BE2C (cell line): ENCODE data around the gene ZDHHC4.

Source experiments
- DNase-seq: peaks from one replicate; pipeline ENCODE4 v3.0.0-alpha.2; 2020
- H3K27me3 ChIP-seq: fragments of 250-450 bp; sonication (Bioruptor Pico); 2 replicates; pipeline ENCODE4 v1.5.1; 2020; ENCODE audit warnings: mild to moderate bottlenecking
- H3K36me3 ChIP-seq: fragments of 250-450 bp; sonication (Bioruptor Pico); 2 replicates; pipeline ENCODE4 v1.5.1; 2020; ENCODE audit warnings: mild to moderate bottlenecking
- H3K4me1 ChIP-seq: fragments of 250-450 bp; sonication (Bioruptor Pico); 2 replicates; pipeline ENCODE4 v1.5.1; 2020
- H3K4me3 ChIP-seq: 2 replicates; pipeline ENCODE4 v1.5.1; 2011; ENCODE audit warnings: low read depth, low read length
- H3K9me3 ChIP-seq: fragments of 250-450 bp; sonication (Bioruptor Pico); 2 replicates; pipeline ENCODE4 v1.5.1; 2020
- CTCF ChIP-seq: IDR thresholded peaks from 2 replicates; pipeline ENCODE4 v1.5.1; 2012; ENCODE audit warnings: mild to moderate bottlenecking, low read depth, low read length

Gene ZDHHC4

GRCh38 chr7:6608794-6609193, 31.5 kb downstream of the ZDHHC4 start:
- H3K36me3 ChIP-seq, result peaks cover 3% of the 10 kb centered on the region; the same call in 1 of the 2 replicates
- H3K4me1 ChIP-seq, result no peaks in the 10 kb centered on the region
- H3K4me3 ChIP-seq, result no peak overlapping the region
- no peak for DNase-seq
- no peak for TF ChIP-seq CTCF
- no peaks in the 10 kb centered on the region for H3K9me3 ChIP-seq
- H3K27me3 ChIP-seq, result 0 out of 2 replicates have a peak, but pooled peaks cover 1% of the 10 kb centered on the region

GRCh38 chr7:6612819-6613218, 35.6 kb downstream of the ZDHHC4 start:
- Histone ChIP-seq H3K27me3 (peaks cover 23% of the 10 kb centered on the region), H3K4me1 (no peaks in the 10 kb centered on the region), H3K9me3 (no peaks in the 10 kb centered on the region), H3K4me3 (no peak overlapping the region), H3K36me3 (no peaks in the 10 kb centered on the region)
- TF ChIP-seq CTCF, result no peak
- no peak for DNase-seq

- no peaks in the 10 kb centered on the region for H3K9me3 ChIP-seq
- no peaks in the 10 kb centered on the region for H3K4me1 ChIP-seq
- H3K27me3 ChIP-seq, result peaks cover 23% of the 10 kb centered on the region
- no peak for DNase-seq
- no peak for TF ChIP-seq CTCF
- H3K36me3 ChIP-seq, result no peaks in the 10 kb centered on the region
- no peak overlapping the region for H3K4me3 ChIP-seq
These were observed 36.5 kb downstream of the ZDHHC4 start for GRCh38 chr7:6613706-6614105.

- Histone ChIP-seq H3K9me3 (no peaks in the 10 kb centered on the region), H3K4me1 (no peaks in the 10 kb centered on the region), H3K36me3 (no peaks in the 10 kb centered on the region), H3K27me3 (peaks cover 23% of the 10 kb centered on the region), H3K4me3 (peak within 1 kb of the TSS; percentile 54)
- no peak for DNase-seq
- TF ChIP-seq CTCF, result no peak
These were observed 37.9 kb downstream of the ZDHHC4 start, which contains the start of gene ZNF853 for GRCh38 chr7:6614953-6615722. TSS of gene ZNF853 (plus strand) at chr7:6615610. CDS start at chr7:6616175, 565 bp downstream.

GRCh38 chr7:6615723-6616555, 38.7 kb downstream of the ZDHHC4 start:
- no peaks in the 10 kb centered on the region for H3K36me3 ChIP-seq
- TF ChIP-seq CTCF, result no peak
- H3K27me3 ChIP-seq, result peaks cover 23% of the 10 kb centered on the region
- no peak for DNase-seq
- peak overlapping the region; percentile 54 for H3K4me3 ChIP-seq
- no peaks in the 10 kb centered on the region for H3K9me3 ChIP-seq
- no peaks in the 10 kb centered on the region for H3K4me1 ChIP-seq
